Measurements from ENCODE around the gene P2RY6.
"Not testable (repeated sequence)": the region's sequence is repeated elsewhere in the genome, so short reads cannot be mapped to it uniquely, and the experiment has no call there.

P2RY6 gene

GRCh38 chr11:73267122-73267846 lies 4.9 kb upstream of the P2RY6 start:
- TF ChIP-seq CTCF (conservative IDR thresholded peaks at IDR 0.05), result no peak
- no peak overlapping the region for H3K27ac ChIP-seq

GRCh38 chr11:73267906-73268540 lies 4.1 kb upstream of the P2RY6 start:
- TF ChIP-seq CTCF (conservative IDR thresholded peaks at IDR 0.05), result no peak
- no peak overlapping the region for H3K27ac ChIP-seq

GRCh38 chr11:73268671-73269271 lies 3.4 kb upstream of the P2RY6 start:
- peak overlapping the region; percentile 41; the same call in 1 of the 2 replicates for H3K27ac ChIP-seq
- no peak for TF ChIP-seq CTCF (conservative IDR thresholded peaks at IDR 0.05)

- no peak for TF ChIP-seq CTCF (conservative IDR thresholded peaks at IDR 0.05)
- H3K27ac ChIP-seq, result peak overlapping the region; percentile 41
These were observed 2.6 kb upstream of the P2RY6 start for GRCh38 chr11:73269459-73270015.

- peak overlapping the region; percentile 41 for H3K27ac ChIP-seq
These were observed 1.9 kb upstream of the P2RY6 start for GRCh38 chr11:73270016-73270854.

GRCh38 chr11:73270855-73271477 lies 1.2 kb upstream of the P2RY6 start:
- no peak for TF ChIP-seq CTCF (conservative IDR thresholded peaks at IDR 0.05)
- no peak overlapping the region for H3K27ac ChIP-seq

More at GRCh38 chr11:73270016-73270854, 1.9 kb upstream of the P2RY6 start:
- no peak for TF ChIP-seq CTCF (conservative IDR thresholded peaks at IDR 0.05)

GRCh38 chr11:73271478-73271865 lies 666 bp upstream of the P2RY6 start:
- not testable (repeated sequence) for H3K27ac ChIP-seq
